Spleen (tissue), 11 donors: ENCODE data around the gene DPP7. TPM values are rescaled to one million over a fixed set of nuclear protein-coding genes. Genes with fewer than 3 reads are reported as not detected.

Source experiments
- DNase-seq: peaks from one replicate; pipeline ENCODE4 v3.0.0-alpha.2; 2020
- H3K27ac ChIP-seq, 8 donors: fragments of 200-600 bp; sonication (generic) in 7 of 8; 1 replicate in 4 of 8; 2 replicates in 4 of 8; pipeline versions ENCODE4 v1.5.0 to v1.8.0; 2016 to 2021; ENCODE audit warnings: inconsistent platforms in 4 of 8, mild to moderate bottlenecking in 4 of 8, moderate library complexity in 1 of 8
- H3K27me3 ChIP-seq, 7 donors: fragments of 200-600 bp; sonication (generic) in 6 of 7; replicated peaks in 1 of 7; 1 replicate in 4 of 7; 2 replicates in 3 of 7; pipeline versions ENCODE4 v1.5.0 to v1.8.0; 2016 to 2021; ENCODE audit warnings: inconsistent platforms in 3 of 7, mild to moderate bottlenecking in 1 of 7
- H3K36me3 ChIP-seq, 6 donors: fragments of 200-600 bp; sonication (generic) in 5 of 6; 1 replicate in 4 of 6; 2 replicates in 2 of 6; pipeline versions ENCODE4 v1.5.0 to v1.8.0; 2016 to 2021; ENCODE audit warnings: inconsistent platforms in 2 of 6
- H3K4me1 ChIP-seq, 6 donors: fragments of 200-600 bp; sonication (generic) in 5 of 6; 1 replicate in 3 of 6; 2 replicates in 3 of 6; pipeline versions ENCODE4 v1.5.0 to v1.8.0; 2016 to 2021; ENCODE audit warnings: inconsistent platforms in 3 of 6
- H3K4me3 ChIP-seq, 8 donors: fragments of 200-600 bp; sonication (generic) in 7 of 8; 1 replicate in 4 of 8; 2 replicates in 4 of 8; pipeline versions ENCODE4 v1.5.0 to v1.8.0; 2016 to 2021; ENCODE audit warnings: inconsistent platforms in 4 of 8, mild to moderate bottlenecking in 4 of 8, moderate library complexity in 2 of 8
- H3K9me3 ChIP-seq, 8 donors: fragments of 200-600 bp; sonication (generic) in 7 of 8; 1 replicate in 4 of 8; 2 replicates in 4 of 8; pipeline versions ENCODE4 v1.5.0 to v1.8.0; 2016 to 2021; ENCODE audit warnings: inconsistent platforms in 4 of 8
- POLR2A ChIP-seq, 3 donors: fragments of 450-650 bp; IDR thresholded peaks; one replicate each; pipeline ENCODE4 v1.5.1; 2017; ENCODE audit warnings: antibody characterized with exemption in 3 of 3, mild to moderate bottlenecking in 1 of 3
- POLR2AphosphoS5 ChIP-seq, 3 donors: sonication (generic); formaldehyde crosslinking; IDR thresholded peaks; one replicate each; pipeline ENCODE4 v1.5.1; 2017; ENCODE audit warnings: antibody characterized with exemption in 3 of 3
- WGBS, 5 donors: extraction: QIAGEN DNeasy Blood & Tissue Kit in 3 of 5; methylation state at CpG; one replicate each; pipeline versions ENCODE4 v1.1.5 to v1.1.7; 2013 to 2018; 5-methylcytosine and 5-hydroxymethylcytosine counted together
- intact Hi-C: fragments of 100-400 bp; cut with DNase I; formaldehyde crosslinking; loops from one replicate; pipeline ENCODE4 v1.15.0; 2023; ENCODE audit warnings: low total_unique reads
- polyA plus RNA-seq, 3 donors: library from polyadenylated mRNA; stranded (reverse); fragments of 200-250 nt; gene quantifications; one replicate each; pipeline ENCODE4 v1.2.1, GENCODE V29; 2013
- total RNA-seq, 7 donors: library from RNA; depleted of rRNA in 3 of 7; stranded (reverse); fragments of >200 nt in 3 of 7; fragmentation: NEBNext Ultra II Directional in 4 of 7; extraction: Animal tissue kit (Norgen Biotek cat#: 25700) in 4 of 7; gene quantifications; one replicate each; pipeline versions ENCODE4 v1.1.0 to v1.2.1, GENCODE V29; 2016 to 2021
- TF ChIP-seq, protein P1 (sequence below), 11 experiments: fragments of 200-600 bp in 7 of 11; fragments of 450-650 bp in 4 of 11; sonication (generic) in 4 of 11; IDR thresholded peaks in 8 of 11; conservative IDR thresholded peaks in 3 of 11; 1 replicate in 7 of 11; 2 replicates in 4 of 11; pipeline versions ENCODE4 v1.4.0 to v1.8.0; 2016 to 2021; ENCODE audit warnings: antibody characterized with exemption in 11 of 11, inconsistent platforms in 4 of 11, mild to moderate bottlenecking in 1 of 11
- donor health status: healthy with polysubstance abuse.
- donor health status: DM: no; HTN: no; CAD: no; lungs with moderate emphysema.
- donor health status: DM: no; HTN: no; CAD: no.
- donor health status: Bipolar disorder and iron deficiency.
- donor health status: healthy.
- donor health status: DM: no; HTN: no; CAD: no.
- donor health status: DM: yes; HTN: yes; CAD: no.

DPP7 gene
- total and polyA plus RNA-seq, 10 donors, result 105 to 536 (median 214) TPM

DNA sequence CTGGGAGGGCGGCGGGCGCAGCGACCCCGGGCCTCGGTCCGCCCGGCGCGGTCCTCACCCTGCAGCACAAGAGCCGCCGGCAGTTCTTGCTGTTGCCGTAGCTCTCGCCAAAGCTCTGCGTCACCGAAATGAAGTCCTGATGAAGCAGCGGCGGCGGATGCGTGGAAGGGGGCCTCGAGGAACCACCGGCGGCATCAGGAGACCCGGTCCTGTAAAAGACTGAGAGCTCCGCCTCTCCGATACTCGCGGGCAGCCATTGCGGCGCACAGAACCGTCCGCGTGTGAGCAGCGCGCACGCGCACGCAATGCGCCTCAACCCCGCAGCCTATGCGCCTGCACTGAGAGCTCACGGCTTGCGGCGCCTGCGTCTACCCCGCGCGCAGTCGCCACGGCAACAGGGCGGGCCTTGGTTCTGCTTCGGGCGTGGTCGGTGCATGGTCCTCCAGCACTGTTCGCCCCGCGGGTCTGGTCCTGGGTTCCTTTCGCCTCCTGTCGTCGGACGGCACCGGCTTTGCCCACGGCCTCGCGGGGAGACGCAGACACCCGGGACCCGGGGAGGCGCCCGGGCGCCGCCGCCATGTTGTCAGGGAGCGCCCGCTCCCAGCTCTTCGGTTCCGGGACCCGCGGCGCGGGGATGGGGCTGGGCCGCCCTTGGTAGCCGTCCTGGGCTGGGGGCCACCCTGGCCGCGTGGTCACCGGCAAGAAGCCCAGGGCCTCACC, 15.1 kb upstream of the DPP7 start:
- Histone ChIP-seq H3K36me3 (no peaks in the 10 kb centered on the region), H3K27ac (peak overlapping the region; percentile 53 to 85 (median 78)), H3K9me3 (peaks cover 0 to 7% (median 0%) of the 10 kb centered on the region in 8 donors), H3K4me3 (peak overlapping the region; percentile 73 to 89 (median 83)), H3K4me1 (peaks cover 28 to 51% (median 41%) of the 10 kb centered on the region in 6 donors), H3K27me3 (peaks cover 0 to 46% (median 10%) of the 10 kb centered on the region in 7 donors)
- intact Hi-C loops, result no loop called here
- peak; percentile 97 for DNase-seq
- 0 to 1% (median 1%) methylated on average over 22 to 86 of the region's 86 CpGs for WGBS, 5 donors
- TF ChIP-seq POLR2AphosphoS5 (IDR thresholded peaks at IDR 0.05) (peak; percentile 86 to 91 (median 90)), POLR2A (IDR thresholded peaks at IDR 0.05) (no peak)
- TF ChIP-seq, protein P1, sequence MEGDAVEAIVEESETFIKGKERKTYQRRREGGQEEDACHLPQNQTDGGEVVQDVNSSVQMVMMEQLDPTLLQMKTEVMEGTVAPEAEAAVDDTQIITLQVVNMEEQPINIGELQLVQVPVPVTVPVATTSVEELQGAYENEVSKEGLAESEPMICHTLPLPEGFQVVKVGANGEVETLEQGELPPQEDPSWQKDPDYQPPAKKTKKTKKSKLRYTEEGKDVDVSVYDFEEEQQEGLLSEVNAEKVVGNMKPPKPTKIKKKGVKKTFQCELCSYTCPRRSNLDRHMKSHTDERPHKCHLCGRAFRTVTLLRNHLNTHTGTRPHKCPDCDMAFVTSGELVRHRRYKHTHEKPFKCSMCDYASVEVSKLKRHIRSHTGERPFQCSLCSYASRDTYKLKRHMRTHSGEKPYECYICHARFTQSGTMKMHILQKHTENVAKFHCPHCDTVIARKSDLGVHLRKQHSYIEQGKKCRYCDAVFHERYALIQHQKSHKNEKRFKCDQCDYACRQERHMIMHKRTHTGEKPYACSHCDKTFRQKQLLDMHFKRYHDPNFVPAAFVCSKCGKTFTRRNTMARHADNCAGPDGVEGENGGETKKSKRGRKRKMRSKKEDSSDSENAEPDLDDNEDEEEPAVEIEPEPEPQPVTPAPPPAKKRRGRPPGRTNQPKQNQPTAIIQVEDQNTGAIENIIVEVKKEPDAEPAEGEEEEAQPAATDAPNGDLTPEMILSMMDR (IDR thresholded peaks at IDR 0.05 in 8 of 11, conservative IDR thresholded peaks at IDR 0.05 in 3 of 11), result peak in 3 of 11 experiments; percentile 16 to 29 (median 16)

DNA sequence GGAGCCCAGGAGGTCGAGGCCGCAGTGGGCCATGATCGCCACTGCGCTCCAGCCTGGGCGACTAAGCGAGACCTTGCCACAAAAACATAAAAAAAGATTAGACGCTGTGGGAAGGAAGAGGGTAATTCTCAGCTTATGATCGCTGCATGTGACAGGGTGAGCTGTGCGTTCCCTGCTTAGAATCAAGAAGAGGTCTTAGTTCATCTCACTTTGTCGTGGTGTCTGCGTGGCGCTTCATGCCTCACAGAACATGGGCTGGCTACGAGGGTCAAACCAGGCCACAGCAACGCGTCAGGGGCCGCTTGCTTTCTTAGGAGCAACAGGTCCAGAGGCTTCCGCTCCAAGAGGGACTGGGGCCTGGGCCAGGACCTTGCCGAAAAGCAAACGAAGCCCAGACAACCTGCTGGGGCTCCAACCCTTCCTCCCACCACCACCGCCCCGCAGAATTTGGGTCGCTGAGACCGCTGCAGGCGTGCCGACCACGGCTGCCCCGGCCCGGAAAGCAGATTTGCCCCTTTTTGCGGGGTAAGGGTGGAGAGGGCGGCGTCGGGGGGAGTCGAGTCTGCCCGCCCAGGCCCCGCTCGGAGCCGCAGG, 14.4 kb upstream of the DPP7 start:
- Histone ChIP-seq H3K4me1 (peaks cover 28 to 51% (median 41%) of the 10 kb centered on the region in 6 donors), H3K36me3 (no peaks in the 10 kb centered on the region), H3K9me3 (peaks cover 0 to 7% (median 0%) of the 10 kb centered on the region in 8 donors), H3K27ac (peak overlapping the region; percentile 53 to 85 (median 78)), H3K27me3 (peaks cover 0 to 40% (median 10%) of the 10 kb centered on the region in 7 donors), H3K4me3 (peak overlapping the region; percentile 73 to 89 (median 83))
- TF ChIP-seq, protein P1 (IDR thresholded peaks at IDR 0.05 in 8 of 11, conservative IDR thresholded peaks at IDR 0.05 in 3 of 11), result no peak
- TF ChIP-seq POLR2AphosphoS5 (IDR thresholded peaks at IDR 0.05) (no peak), POLR2A (IDR thresholded peaks at IDR 0.05) (no peak)
- WGBS, 5 donors, result 16 to 37% (median 21%) methylated on average over 15 to 37 of the region's 37 CpGs
- DNase-seq, result no peak
- intact Hi-C loops, result no loop called here

DNA sequence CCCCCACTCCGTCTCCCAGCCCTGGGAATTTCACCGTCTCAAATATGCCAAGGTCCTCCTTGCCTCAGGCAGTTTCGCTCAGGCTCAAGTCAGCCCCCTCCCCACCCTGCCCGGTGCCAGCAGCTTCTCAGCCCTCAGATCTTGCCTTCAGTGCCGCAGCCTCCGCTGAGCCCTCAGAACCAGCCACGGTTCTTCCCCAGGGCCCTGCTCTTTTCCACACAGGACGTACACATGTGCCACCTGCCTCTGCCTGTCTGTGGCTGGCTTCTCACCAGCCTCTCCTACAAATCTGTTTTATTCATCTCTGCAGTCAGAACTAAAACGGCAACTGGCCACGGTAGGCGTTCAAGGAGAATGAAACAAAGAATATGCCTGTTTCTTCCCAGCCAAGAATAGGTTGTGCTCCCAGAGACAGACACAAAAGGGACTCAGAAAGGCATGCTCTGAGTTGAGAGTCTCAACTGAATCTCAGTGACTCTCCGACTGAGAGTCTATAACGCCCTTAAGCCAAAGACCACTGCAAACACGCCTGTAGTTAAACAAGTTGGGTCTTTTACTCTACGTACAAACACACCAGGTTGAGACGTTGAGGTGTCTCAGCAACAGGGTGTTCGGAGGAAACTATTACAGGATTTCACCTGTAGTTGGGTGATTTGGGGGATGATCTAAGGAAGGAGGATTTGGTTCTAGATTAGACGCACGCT, 13.8 kb upstream of the DPP7 start:
- peaks cover 28 to 58% (median 41%) of the 10 kb centered on the region in 6 donors for H3K4me1 ChIP-seq
- TF ChIP-seq, protein P1 (IDR thresholded peaks at IDR 0.05 in 8 of 11, conservative IDR thresholded peaks at IDR 0.05 in 3 of 11), result no peak
- TF ChIP-seq POLR2A (IDR thresholded peaks at IDR 0.05), result no peak
- TF ChIP-seq POLR2AphosphoS5 (IDR thresholded peaks at IDR 0.05), result no peak
- WGBS, 5 donors, result 58 to 68% (median 60%) methylated on average over 19 of the region's 19 CpGs
- H3K27ac ChIP-seq, result peak overlapping the region in 4 of 8 donors; percentile 80 to 85 (median 83)
- H3K9me3 ChIP-seq, result peaks cover 0 to 7% (median 0%) of the 10 kb centered on the region in 8 donors
- H3K27me3 ChIP-seq, result peaks cover 0 to 33% (median 6%) of the 10 kb centered on the region in 7 donors
- no peak for DNase-seq
- H3K36me3 ChIP-seq, result no peaks in the 10 kb centered on the region
- intact Hi-C loops, result no loop called here
- peak overlapping the region in 7 of 8 donors; percentile 73 to 89 (median 85) for H3K4me3 ChIP-seq
